Stimulated activated CD4-positive, alpha-beta T cell treated with anti-CD3 and anti-CD28 coated beads, Interleukin-1b, Interleukin-23, amount 100 ng/mL, for 48 hours (primary cell): ENCODE data around the gene AP5B1.
A peak's percentile ranks its signal among the peaks of the same experiment; 100 is the strongest.
"Not testable (repeated sequence)": the region's sequence is repeated elsewhere in the genome, so short reads cannot be mapped to it uniquely, and the experiment has no call there.

ENCODE experiments used
- DNase-seq: peaks from one replicate; pipeline ENCODE4 v3.0.0-alpha.2; 2020

AP5B1 gene

GRCh38 chr11:65785319-65786007, 4.7 kb upstream of the AP5B1 start:
- DNase-seq: no peak

- DNase-seq: no peak
These were observed 2.0 kb upstream of the AP5B1 start for GRCh38 chr11:65782816-65783228.

GRCh38 chr11:65781962-65782815, 1.4 kb upstream of the AP5B1 start:
- no peak for DNase-seq

GRCh38 chr11:65781152-65781961, 581 bp upstream of the AP5B1 start:
- no peak for DNase-seq

- peak; percentile 87 for DNase-seq
These were observed 632 bp downstream of the AP5B1 start for GRCh38 chr11:65779919-65780769.

- no peak for DNase-seq
These were observed 1.2 kb downstream of the AP5B1 start for GRCh38 chr11:65779669-65779918.

GRCh38 chr11:65778901-65779668, 1.7 kb downstream of the AP5B1 start:
- DNase-seq: no peak

GRCh38 chr11:65778431-65778900, 2.3 kb downstream of the AP5B1 start:
- DNase-seq: no peak

GRCh38 chr11:65777821-65778361, 2.9 kb downstream of the AP5B1 start:
- no peak for DNase-seq

- DNase-seq: no peak
These were observed 3.5 kb downstream of the AP5B1 start for GRCh38 chr11:65777241-65777640.

- no peak for DNase-seq
These were observed 4.0 kb downstream of the AP5B1 start for GRCh38 chr11:65776710-65777141.

GRCh38 chr11:65776196-65776595, 4.6 kb downstream of the AP5B1 start:
- DNase-seq: no peak

GRCh38 chr11:65774525-65775306, 6.1 kb downstream of the AP5B1 start:
- DNase-seq: no peak

GRCh38 chr11:65773784-65774411, 6.9 kb downstream of the AP5B1 start:
- no peak for DNase-seq

GRCh38 chr11:65771589-65772112, 9.1 kb downstream of the AP5B1 start:
- DNase-seq: no peak

GRCh38 chr11:65770951-65771567, 9.7 kb downstream of the AP5B1 start:
- DNase-seq: no peak

GRCh38 chr11:65767806-65768205, 13.0 kb downstream of the AP5B1 start:
- DNase-seq: not testable (repeated sequence)

GRCh38 chr11:65767406-65767805, 13.4 kb downstream of the AP5B1 start:
- no peak for DNase-seq

GRCh38 chr11:65766535-65766934, 14.2 kb downstream of the AP5B1 start:
- DNase-seq: no peak
